ENCODE data around the gene ZNF883. TPM values are rescaled to one million over a fixed set of nuclear protein-coding genes. Genes with fewer than 3 reads are reported as not detected.
A peak's percentile ranks its signal among the peaks of the same experiment; 100 is the strongest.

Gene ZNF883
- total RNA-seq, 4 donors from 2014 or later: 0.99 to 2.1 (median 1.5) TPM

GRCh38 chr9:113042884-113043657 lies 31.1 kb upstream of the ZNF883 start:
- 98% methylated on average over 4 of the region's 4 CpGs for WGBS
- H3K36me3 ChIP-seq: peaks cover 47 to 52% (median 50%) of the 10 kb centered on the region in 4 donors
- H3K9me3 ChIP-seq: peaks cover 43 to 99% (median 99%) of the 10 kb centered on the region in 4 donors
- intact Hi-C loops (cut with DNase I): no loop called here
- no peaks in the 10 kb centered on the region for H3K27me3 ChIP-seq
- TF ChIP-seq POLR2AphosphoS5 (IDR thresholded peaks at IDR 0.05) (no peak), EP300 (IDR thresholded peaks at IDR 0.05) (no peak), CTCF (IDR thresholded peaks at IDR 0.05) (no peak), POLR2A (IDR thresholded peaks at IDR 0.05; ENCODE audit: low read depth) (no peak)
- no peak overlapping the region for H3K4me3 ChIP-seq
- no peak for DNase-seq (ENCODE audit: extremely low spot score)
- H3K27ac ChIP-seq (replicated peaks in 1 of 4): no peak overlapping the region
- no peaks in the 10 kb centered on the region for H3K4me1 ChIP-seq

GRCh38 chr9:113026200-113026599 lies 14.2 kb upstream of the ZNF883 start:
- Histone ChIP-seq H3K4me1 (no peaks in the 10 kb centered on the region), H3K27ac (replicated peaks in 1 of 4) (no peak overlapping the region), H3K27me3 (no peaks in the 10 kb centered on the region), H3K4me3 (no peak overlapping the region), H3K9me3 (peaks cover 0 to 82% (median 74%) of the 10 kb centered on the region in 4 donors), H3K36me3 (peaks cover 0 to 3% (median 1%) of the 10 kb centered on the region in 4 donors)
- DNase-seq (ENCODE audit: extremely low spot score): no peak
- WGBS: 86% methylated on average over 1 of the region's 1 CpG
- TF ChIP-seq CTCF (IDR thresholded peaks at IDR 0.05): no peak
- TF ChIP-seq POLR2A (IDR thresholded peaks at IDR 0.05; ENCODE audit: low read depth): no peak
- TF ChIP-seq POLR2AphosphoS5 (IDR thresholded peaks at IDR 0.05): no peak
- TF ChIP-seq EP300 (IDR thresholded peaks at IDR 0.05): no peak
- intact Hi-C loops (cut with DNase I): no loop called here

GRCh38 chr9:113018247-113018646 lies 6.3 kb upstream of the ZNF883 start:
- intact Hi-C loops (cut with DNase I): no loop called here
- Histone ChIP-seq H3K27ac (replicated peaks in 1 of 4) (no peak overlapping the region), H3K4me3 (no peak overlapping the region), H3K4me1 (no peaks in the 10 kb centered on the region), H3K36me3 (no peaks in the 10 kb centered on the region), H3K9me3 (peaks cover 0 to 85% (median 38%) of the 10 kb centered on the region in 4 donors), H3K27me3 (no peaks in the 10 kb centered on the region)
- WGBS: no CpG with 5 or more reads among the region's 3 CpGs
- no peak for DNase-seq (ENCODE audit: extremely low spot score)
- no peak for TF ChIP-seq POLR2A (IDR thresholded peaks at IDR 0.05; ENCODE audit: low read depth)

GRCh38 chr9:113012492-113012891 lies 500 bp upstream of the ZNF883 start:
- H3K9me3 ChIP-seq: peaks cover 0 to 58% (median 21%) of the 10 kb centered on the region in 4 donors
- 34% methylated on average over 9 of the region's 9 CpGs for WGBS
- intact Hi-C loops (cut with DNase I): no loop called here

More at GRCh38 chr9:113012492-113012891, 500 bp upstream of the ZNF883 start:
- H3K27ac ChIP-seq (replicated peaks in 1 of 4): no peak overlapping the region
- H3K4me1 ChIP-seq: no peaks in the 10 kb centered on the region
- H3K4me3 ChIP-seq: peak overlapping the region; percentile 37 to 52 (median 42)
- peaks cover 0 to 16% (median 0%) of the 10 kb centered on the region in 4 donors for H3K36me3 ChIP-seq
- TF ChIP-seq POLR2A (IDR thresholded peaks at IDR 0.05; ENCODE audit: low read depth) (no peak), CTCF (IDR thresholded peaks at IDR 0.05) (no peak), POLR2AphosphoS5 (IDR thresholded peaks at IDR 0.05) (no peak), EP300 (IDR thresholded peaks at IDR 0.05) (no peak)
- H3K27me3 ChIP-seq: no peaks in the 10 kb centered on the region
- DNase-seq (ENCODE audit: extremely low spot score): no peak

Data from esophagus muscularis mucosa (tissue), 4 donors.